HG03280 (cell line): ENCODE data around the gene TIGAR.

Source experiments
- ATAC-seq: cut with Tn5 transposase; IDR thresholded peaks from one replicate; pipeline ENCODE4 v1.9.1; 2021; ENCODE audit warnings: mild to moderate bottlenecking, moderate library complexity; ENCODE audit not compliant: unreplicated experiment

TIGAR gene

GRCh38 chr12:4301932-4302501 is 19.0 kb upstream of the TIGAR start:
- no peak for ATAC-seq

DNA sequence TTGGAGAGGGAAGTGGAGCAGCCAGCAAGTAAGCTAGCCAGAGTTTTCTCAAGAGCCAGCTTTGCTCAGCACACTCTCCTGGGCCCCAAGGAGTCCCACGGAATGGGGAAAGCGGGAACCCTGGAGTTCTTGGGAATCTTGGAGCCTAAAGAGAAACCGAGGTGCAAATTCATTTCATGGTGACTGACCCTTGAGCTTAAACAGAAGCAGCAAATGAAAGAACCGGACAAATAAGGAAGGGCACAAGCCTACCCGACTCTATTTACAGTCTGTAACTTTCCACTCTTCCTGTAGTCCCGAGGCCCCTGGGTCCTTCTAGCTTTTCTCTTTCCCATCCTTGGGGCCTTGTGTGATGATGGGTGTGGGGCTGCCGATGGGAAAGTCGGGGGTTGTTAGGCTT is 18.1 kb upstream of the TIGAR start:
- no peak for ATAC-seq

- no peak for ATAC-seq
Measured at GRCh38 chr12:4303750-4304149, 17.3 kb upstream of the TIGAR start.

- ATAC-seq, result no peak
Measured at GRCh38 chr12:4307593-4308333, 13.2 kb upstream of the TIGAR start.

- ATAC-seq, result no peak
Measured at GRCh38 chr12:4308334-4308950, 12.6 kb upstream of the TIGAR start.

DNA sequence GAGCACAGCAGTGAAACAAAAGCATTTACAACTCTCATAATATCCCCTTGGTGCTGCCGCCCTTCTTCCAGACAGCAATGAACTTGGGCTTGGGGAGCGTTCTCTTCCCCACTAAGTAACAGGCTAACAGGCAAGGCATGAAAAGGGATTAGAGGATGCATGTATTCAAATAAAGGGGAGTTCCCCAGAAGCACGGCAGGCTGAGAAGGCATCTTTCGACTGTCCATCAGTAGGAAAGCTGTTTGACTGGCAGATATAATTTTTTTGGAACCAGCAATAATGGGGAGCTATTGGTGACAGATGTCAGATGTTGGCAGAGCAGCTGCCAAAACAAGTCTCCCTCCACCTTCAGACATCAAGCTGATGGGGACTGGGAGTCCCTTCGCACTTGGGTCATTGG is 9.2 kb upstream of the TIGAR start:
- no peak for ATAC-seq

DNA sequence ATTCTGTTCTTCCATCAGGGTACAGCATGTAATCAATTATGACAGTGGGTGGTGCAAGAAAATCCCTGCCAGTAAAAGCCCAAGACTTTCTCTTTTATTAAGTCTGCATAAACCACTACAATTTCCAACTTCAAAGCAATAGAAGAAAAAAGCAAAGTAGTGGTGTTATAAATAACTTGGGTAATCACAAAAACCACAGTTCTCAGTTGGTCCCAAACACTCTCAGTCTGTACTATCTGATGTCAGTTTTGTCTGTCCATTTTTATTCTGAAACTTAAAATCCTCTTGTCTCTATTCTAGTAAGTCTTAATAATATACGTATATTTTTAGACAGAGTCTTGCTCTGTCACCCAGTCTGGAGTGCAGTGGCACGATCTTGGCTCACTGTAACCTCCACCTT is 8.8 kb upstream of the TIGAR start:
- ATAC-seq, result no peak

GRCh38 chr12:4320497-4320852 is 538 bp upstream of the TIGAR start:
- peak; percentile 31 for ATAC-seq

DNA sequence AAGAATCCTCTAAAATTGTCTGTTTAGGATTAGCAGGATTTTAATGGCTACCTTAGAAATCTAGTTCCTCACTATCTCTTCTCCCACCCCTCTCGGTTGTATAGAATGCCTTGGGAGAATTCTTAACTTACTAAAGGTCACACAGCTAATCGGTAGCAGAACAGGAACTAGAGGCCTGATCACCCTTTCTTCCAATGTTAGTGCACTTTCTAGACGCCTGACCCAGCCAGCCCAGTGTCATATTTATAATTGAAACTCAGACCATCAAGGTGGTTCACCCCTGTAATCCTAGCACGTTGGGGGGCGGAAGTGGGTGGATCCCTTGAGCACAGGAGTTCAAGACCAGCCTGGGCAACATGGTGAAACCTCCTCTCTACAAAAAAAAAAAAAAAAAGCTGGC is 1.7 kb downstream of the TIGAR start:
- ATAC-seq, result no peak

DNA sequence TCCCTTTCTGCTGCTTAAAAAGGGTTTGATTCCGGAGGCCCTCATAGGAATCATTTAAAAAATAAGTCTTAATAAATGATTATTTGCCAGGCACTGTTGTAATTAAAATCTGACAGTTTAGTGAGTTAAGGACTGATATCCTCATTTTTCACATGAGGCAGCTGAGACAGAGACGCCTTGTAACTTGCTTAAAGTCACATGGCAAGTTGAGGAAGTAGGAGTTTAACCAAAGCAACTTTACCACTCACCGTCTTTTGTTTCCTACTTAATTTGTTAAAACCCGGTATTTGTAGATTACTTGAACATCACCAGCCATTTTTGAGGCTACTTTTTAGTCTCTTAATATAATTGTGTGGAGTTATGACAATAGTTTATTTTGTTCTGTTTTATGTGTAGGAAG is 2.4 kb downstream of the TIGAR start:
- ATAC-seq, result no peak

GRCh38 chr12:4324366-4324765 is 3.4 kb downstream of the TIGAR start:
- ATAC-seq, result no peak

DNA sequence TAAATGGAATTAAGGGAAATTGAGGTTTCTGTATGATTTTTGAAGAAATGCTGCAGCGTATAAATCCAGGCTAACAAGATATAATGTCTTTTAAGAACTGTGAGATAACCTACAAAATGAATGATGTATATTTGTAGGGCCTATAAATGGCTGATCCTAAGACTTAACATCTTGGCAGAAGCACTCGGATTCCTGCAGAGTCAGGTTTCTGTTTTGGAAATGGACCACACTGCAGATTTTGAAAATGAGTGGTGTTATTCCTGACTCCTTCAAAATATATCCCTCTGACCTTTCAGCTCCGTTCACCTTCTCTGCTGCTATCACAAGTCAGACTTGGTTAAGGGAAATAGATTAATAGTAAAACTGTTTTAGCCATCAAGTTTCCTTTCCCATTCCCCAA is 5.0 kb downstream of the TIGAR start:
- ATAC-seq, result no peak

DNA sequence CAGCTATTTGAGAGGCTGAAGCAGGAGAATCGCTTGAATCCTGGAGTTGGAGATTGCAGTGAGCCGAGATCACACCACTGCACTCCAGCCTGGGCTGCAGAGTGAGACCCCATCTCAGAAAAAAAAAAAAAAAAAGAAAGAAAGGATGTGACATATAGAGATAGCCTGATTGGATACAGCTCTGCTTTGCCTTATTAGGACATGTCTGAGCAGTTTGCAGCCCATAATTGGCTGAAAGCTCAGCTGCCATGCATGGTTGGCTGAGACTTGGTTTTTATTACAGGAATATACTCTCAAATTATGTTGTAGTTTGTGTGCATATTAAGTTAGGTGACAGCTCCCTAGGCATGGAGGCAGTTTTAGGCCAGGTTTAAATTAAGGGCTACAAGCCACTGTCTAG is 6.3 kb downstream of the TIGAR start:
- ATAC-seq, result no peak

DNA sequence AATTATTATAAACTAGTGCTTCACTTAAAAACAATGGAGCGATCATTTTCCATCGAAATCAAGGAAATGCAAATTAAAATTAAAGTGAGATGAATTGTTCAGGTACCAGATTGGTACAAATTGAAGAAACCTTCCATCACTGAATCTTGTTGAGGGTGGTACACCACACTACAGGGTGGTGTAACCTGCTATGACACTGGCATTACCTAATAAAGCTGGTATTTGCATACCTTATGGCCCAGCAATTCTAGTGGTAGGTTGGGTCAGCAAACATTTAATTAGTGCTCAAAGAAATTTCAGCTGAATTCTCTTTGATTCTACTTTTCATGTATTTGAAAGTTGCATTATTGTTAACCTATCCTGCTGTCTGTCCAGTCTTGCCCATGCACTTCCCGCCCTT is 9.2 kb downstream of the TIGAR start:
- ATAC-seq, result no peak

GRCh38 chr12:4331221-4331620 is 10.2 kb downstream of the TIGAR start:
- ATAC-seq, result no peak

DNA sequence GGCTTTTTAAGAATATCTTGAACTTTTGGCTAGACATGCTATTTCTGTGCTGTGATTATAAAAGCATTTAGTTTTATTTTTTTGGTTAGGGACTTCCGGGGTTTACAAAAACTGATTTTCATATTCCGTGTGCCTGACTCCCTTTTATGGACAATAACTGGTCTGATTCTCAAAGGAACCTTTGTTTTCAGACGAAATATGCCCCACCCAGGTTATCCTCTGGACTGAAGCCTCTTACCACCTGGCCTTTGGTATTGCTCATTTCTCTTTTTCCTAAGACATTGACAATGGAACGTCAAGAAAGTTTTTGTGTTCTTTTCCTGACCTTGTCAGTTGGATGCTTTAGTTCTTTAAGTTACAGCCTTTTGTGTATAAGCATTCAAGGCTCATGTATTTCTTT is 10.8 kb downstream of the TIGAR start:
- ATAC-seq, result no peak

DNA sequence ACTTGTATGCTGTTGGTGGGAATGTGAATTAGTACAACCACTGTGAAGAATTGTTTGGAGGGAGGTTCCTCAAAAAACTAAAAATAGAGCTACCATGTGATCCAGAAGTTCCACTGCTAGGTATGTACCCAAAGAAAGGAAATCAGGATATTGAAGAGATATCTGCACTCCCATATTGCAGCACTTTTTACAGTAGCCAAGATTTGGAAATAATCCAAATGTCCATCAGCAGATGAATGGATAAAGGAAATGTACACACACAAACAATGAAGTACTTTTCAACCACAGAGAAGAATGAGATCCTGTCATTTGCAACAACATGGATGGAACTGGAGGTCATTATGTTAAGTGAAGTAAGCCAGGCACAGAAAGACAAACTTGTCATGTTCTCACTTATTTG is 25.9 kb downstream of the TIGAR start:
- no peak for ATAC-seq

GRCh38 chr12:4353785-4354208 is 32.8 kb downstream of the TIGAR start:
- ATAC-seq, result no peak

- ATAC-seq, result no peak
Measured at GRCh38 chr12:4355156-4356040, 34.4 kb downstream of the TIGAR start.

DNA sequence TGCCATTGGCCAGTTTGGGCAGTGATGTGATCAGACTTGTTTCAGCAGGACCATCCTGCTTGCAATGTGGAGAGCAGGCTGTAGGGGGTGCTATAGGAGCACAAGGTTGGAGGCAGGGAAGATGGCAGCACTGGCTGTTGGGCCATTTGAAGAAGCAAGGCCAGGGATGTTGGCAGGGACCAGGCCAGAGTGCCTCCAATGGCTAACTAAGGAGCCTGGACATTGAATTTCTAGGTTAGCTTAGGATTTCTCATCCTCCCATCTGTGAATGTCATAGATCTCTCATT is 35.0 kb downstream of the TIGAR start:
- ATAC-seq, result no peak

GRCh38 chr12:4366090-4366489 is 45.1 kb downstream of the TIGAR start:
- no peak for ATAC-seq

DNA sequence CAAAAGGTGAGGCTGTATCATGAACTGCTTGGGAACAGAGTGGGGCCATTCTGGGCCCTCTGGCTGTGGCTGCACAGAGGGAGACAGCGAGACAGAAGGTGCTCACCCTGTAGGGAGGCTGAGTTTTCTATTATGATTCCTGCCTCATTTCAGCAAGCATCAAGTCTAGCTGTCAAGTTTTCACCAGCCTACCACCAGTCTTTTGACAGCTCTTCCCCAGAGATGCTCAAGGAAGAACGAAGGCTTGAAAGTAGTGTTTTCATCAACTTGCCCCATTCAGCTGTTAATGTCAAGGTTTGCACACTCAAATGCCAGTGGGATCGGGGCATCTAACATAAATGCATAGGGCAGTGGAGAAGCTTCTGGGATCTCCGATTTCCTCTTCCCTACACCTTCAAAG is 48.5 kb downstream of the TIGAR start:
- ATAC-seq, result no peak
